Activated CD4-positive, alpha-beta memory T cell treated with anti-CD3 and anti-CD28 coated beads for 36 hours (primary cell): Measurements from ENCODE around the gene ADI1. TPM values are rescaled to one million over a fixed set of nuclear protein-coding genes. Genes with fewer than 3 reads are reported as not detected.

Experiments used
- CTCF ChIA-PET: fragments of 350-600 bp; sonication (Branson Sonifier 250); formaldehyde crosslinking; loops from one replicate; lab custom pipeline; 2021; ENCODE audit warnings: antibody characterized with exemption, inconsistent platforms; lab: Charles Lee
- POLR2A ChIA-PET: fragments of 350-600 bp; sonication (Branson Sonifier 250); formaldehyde crosslinking; loops from one replicate; lab custom pipeline; 2021; ENCODE audit warnings: antibody characterized with exemption; lab: Charles Lee
- DNase-seq: peaks from one replicate; pipeline ENCODE4 v3.0.0-alpha.2; 2020
- H3K27ac Mint-ChIP-seq: one replicate; pipeline ENCODE4 v1.8.0; 2021; ENCODE audit warnings: mixed read lengths
- H3K27me3 Mint-ChIP-seq: one replicate; pipeline ENCODE4 v1.8.0; 2021; ENCODE audit warnings: mixed read lengths
- H3K36me3 Mint-ChIP-seq: one replicate; pipeline ENCODE4 v1.8.0; 2021; ENCODE audit warnings: mixed read lengths
- H3K4me1 Mint-ChIP-seq: one replicate; pipeline ENCODE4 v1.8.0; 2021; ENCODE audit warnings: low read depth, mixed read lengths
- H3K4me3 Mint-ChIP-seq: one replicate; pipeline ENCODE4 v1.8.0; 2021; ENCODE audit warnings: mild to moderate bottlenecking, mixed read lengths
- H3K9me3 Mint-ChIP-seq: one replicate; pipeline ENCODE4 v1.8.0; 2021; ENCODE audit warnings: mixed read lengths
- intact Hi-C: fragments of 100-400 bp; cut with micrococcal nuclease; formaldehyde crosslinking; loops from one replicate; pipeline ENCODE4 v1.15.1; 2023
- total RNA-seq, 2 experiments: library from RNA; stranded (reverse); gene quantifications; one replicate each; pipeline ENCODE4 v1.2.3, GENCODE V29; 2021

ADI1 gene
- total RNA-seq, 2 experiments from 2014 or later = 36.0 to 36.4 TPM

DNA sequence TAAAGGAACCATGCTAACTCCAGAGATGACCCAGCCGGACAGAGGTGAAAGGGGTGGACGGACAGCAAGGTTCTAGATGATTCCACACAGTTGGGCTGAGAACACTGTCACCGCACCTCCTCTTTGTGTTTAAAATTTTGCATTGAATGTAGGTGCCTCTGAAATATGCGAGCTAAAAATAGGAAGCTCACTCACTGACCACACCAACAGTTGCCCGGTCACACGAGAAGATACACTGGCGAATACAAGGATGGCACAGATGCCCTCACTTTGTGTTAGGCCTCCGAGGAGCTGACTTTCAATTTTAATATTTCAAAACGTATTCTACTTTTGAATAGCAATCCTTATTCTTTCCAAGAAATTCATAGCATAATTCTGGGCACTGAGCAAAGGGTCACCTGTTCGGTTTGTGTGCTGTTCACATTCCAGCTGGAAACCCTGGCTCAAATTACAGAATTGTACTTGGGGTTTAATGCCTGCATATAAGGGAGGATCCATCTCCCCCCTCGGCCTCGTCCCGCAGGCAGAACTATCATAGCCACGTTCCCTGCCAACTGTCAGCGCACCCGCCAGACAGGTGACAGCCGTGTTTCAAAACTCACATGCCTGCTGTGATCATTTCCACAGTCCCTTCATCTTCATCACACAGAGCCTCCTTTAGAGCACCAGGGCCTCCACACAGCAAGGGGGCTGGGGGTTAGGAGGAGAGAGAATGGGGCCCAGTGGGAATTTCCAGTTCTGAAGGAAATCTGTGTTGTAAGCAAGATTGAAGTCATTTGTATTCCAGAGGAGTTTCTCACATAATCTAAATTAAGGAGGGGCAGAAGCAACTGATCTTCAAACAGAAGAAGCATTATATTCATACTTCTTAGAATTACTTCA, 48.2 kb downstream of the ADI1 start:
- ChIA-PET POLR2A (no interaction called here), CTCF (no interaction called here)
- Mint-ChIP-seq H3K4me1 (no peaks in the 10 kb centered on the region), H3K36me3 (peaks cover 21% of the 10 kb centered on the region), H3K27ac (no peak overlapping the region), H3K27me3 (no peaks in the 10 kb centered on the region), H3K9me3 (no peaks in the 10 kb centered on the region), H3K4me3 (no peak overlapping the region)
- intact Hi-C loops = no loop called here
- DNase-seq = no peak

DNA sequence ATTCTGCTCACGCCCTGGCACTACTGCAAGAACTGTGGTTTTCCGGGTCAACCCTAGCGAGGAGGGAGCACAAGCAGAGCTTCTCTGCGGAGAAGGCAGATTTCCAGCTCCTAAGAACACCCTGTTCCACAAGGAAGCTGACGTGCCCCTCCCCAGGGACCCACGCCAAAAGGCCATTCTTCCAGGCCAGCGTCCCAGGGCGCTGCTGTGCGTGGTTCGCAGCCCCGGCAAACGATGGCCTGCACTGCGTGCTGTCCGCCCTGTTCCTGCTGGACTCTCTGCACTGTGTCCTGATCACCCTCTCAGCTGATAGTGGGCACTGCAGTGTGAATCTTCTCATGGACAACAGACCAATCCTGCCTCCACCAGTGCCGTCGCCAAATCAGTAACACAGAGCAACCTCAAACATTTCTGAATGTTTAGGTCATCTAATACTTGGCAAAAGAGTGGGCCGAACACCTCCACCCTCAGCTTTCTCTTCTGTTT, 49.1 kb downstream of the ADI1 start:
- H3K27ac Mint-ChIP-seq = no peak overlapping the region
- no peaks in the 10 kb centered on the region for H3K27me3 Mint-ChIP-seq
- ChIA-PET CTCF (no interaction called here), POLR2A (no interaction called here)
- no peak for DNase-seq
- no peak overlapping the region for H3K4me3 Mint-ChIP-seq
- intact Hi-C loops = no loop called here
- peaks cover 21% of the 10 kb centered on the region for H3K36me3 Mint-ChIP-seq
- no peaks in the 10 kb centered on the region for H3K9me3 Mint-ChIP-seq
- H3K4me1 Mint-ChIP-seq = no peaks in the 10 kb centered on the region

DNA sequence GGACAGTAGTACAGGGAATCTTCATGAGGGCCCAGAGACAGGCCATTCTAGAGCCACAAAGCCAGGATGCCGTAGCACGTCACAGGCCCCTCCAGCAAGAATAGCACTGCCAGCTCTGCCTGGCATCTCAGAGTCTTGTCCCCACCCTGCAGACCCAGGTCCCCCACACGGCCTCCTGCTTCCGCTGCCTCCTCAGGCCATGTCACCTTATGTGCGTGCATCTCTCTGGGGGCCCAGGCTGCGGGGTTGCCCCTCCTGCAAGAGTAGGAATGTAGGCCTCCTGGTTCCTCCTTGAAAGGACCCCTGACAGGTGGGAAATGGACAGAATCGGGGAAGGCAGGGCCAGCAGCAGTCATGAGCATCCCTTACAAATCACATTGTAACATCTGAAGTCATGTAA, 49.8 kb downstream of the ADI1 start:
- intact Hi-C loops = no loop called here
- ChIA-PET CTCF (no interaction called here), POLR2A (no interaction called here)
- Mint-ChIP-seq H3K36me3 (peaks cover 23% of the 10 kb centered on the region), H3K27ac (no peak overlapping the region), H3K9me3 (no peaks in the 10 kb centered on the region), H3K4me3 (no peak overlapping the region), H3K4me1 (no peaks in the 10 kb centered on the region), H3K27me3 (no peaks in the 10 kb centered on the region)
- no peak for DNase-seq

DNA sequence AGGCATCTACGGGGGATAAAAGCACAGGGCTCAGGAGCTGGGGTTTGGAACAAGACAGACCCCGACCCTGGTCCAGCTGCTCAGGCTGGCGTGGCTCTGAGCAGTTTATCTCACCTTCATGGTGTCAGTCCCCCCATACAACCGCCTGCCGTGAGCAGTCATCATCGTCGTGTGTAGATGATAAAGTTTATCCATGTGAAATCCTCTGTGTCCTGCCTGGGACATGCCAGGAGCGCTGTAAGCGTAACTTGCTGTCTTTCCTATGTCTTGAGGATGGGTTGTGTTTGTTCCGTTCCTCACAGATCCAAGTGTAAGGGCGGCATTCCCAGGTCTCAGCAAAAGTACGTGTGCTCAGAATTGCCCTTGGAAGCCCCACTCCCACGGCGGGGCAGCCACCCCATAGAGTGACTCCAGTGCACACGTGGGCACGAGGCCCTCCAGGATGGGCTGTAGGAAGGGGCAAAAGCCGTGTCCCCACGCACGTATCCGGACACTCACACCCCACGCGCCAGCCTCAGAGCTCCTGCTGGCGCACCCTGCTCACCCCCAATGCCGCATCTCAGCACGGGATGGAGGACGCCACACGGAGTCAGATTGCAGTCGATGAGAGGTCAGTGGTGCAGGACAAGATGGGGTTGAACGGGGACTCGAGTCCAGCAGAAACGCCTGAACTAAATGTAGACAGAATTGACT, 50.9 kb downstream of the ADI1 start:
- no peak overlapping the region for H3K4me3 Mint-ChIP-seq
- DNase-seq = no peak
- H3K27me3 Mint-ChIP-seq = no peaks in the 10 kb centered on the region
- peaks cover 25% of the 10 kb centered on the region for H3K36me3 Mint-ChIP-seq
- intact Hi-C loops = no loop called here
- CTCF ChIA-PET = no interaction called here
- no peak overlapping the region for H3K27ac Mint-ChIP-seq
- POLR2A ChIA-PET = no interaction called here
- no peaks in the 10 kb centered on the region for H3K4me1 Mint-ChIP-seq
- H3K9me3 Mint-ChIP-seq = no peaks in the 10 kb centered on the region

DNA sequence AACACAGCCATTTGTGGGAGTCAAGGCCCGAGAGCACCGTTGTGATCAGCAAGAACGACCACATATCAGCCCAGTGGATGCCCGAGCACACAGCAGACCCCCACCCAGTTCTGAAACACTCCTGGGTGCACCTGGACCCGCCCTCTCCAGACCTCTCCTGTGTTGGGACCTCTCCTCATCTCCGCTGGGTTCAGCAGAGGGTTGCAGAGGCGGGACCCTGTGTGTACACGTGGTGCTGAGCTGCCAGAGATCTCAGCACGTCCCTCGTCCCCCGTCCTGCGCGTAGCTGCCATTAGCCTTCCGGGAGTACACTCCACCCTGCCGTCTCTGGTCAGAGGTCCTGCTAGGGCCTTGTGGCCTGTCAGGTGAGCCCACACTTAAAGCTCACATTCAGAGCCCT, 51.7 kb downstream of the ADI1 start:
- intact Hi-C loops = no loop called here
- no peak overlapping the region for H3K4me3 Mint-ChIP-seq
- no peaks in the 10 kb centered on the region for H3K4me1 Mint-ChIP-seq
- ChIA-PET CTCF (no interaction called here), POLR2A (no interaction called here)
- peaks cover 25% of the 10 kb centered on the region for H3K36me3 Mint-ChIP-seq
- no peak overlapping the region for H3K27ac Mint-ChIP-seq
- no peaks in the 10 kb centered on the region for H3K27me3 Mint-ChIP-seq
- no peak for DNase-seq
- H3K9me3 Mint-ChIP-seq = no peaks in the 10 kb centered on the region

DNA sequence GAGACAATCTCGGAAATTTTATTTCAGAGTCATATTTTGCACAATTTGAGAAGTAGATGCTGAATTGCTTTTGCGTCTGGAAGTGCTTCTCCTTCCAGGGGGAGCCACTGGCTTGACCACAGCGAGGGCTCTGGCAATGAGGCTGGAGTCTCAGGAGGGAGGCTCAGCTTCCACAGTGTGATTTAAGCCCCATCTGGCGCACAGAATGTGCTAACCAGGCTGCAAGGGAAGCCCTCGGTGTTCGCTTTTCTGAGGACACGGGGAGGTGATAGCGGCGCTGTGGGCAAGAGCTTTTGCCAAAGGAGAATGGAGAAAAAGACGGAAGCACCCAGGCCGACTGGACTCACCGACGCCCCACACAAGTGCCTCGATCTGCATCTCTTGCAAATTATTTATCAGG, 52.4 kb downstream of the ADI1 start:
- no peak overlapping the region for H3K27ac Mint-ChIP-seq

DNA sequence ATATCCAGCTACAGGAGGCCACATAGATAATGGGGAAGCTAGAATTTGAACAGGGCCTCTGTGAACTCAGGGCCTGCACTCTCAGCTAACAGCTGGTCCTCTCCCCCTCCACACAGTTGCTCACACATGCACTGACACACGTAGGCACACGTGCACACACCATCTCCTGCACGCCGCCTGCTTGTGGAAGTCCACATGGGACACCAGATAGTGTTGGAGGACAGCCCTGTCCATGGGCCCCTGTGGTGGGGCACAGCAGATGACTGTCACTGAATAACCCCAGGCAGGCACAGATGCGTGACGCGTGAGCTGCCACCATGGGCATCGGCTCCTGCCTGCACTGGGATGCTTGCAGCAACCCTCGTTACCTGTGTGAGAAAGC, 52.9 kb downstream of the ADI1 start:
- Mint-ChIP-seq H3K27me3 (no peaks in the 10 kb centered on the region), H3K27ac (no peak overlapping the region), H3K36me3 (peaks cover 20% of the 10 kb centered on the region), H3K4me1 (peaks cover 6% of the 10 kb centered on the region), H3K9me3 (no peaks in the 10 kb centered on the region), H3K4me3 (no peak overlapping the region)
- POLR2A ChIA-PET = no interaction called here
- CTCF ChIA-PET = no interaction called here
- intact Hi-C loops = no loop called here
- no peak for DNase-seq

More for the DNA sequence above, 52.4 kb downstream of the ADI1 start:
- ChIA-PET POLR2A (no interaction called here), CTCF (no interaction called here)
- no peaks in the 10 kb centered on the region for H3K27me3 Mint-ChIP-seq
- intact Hi-C loops = no loop called here
- no peak for DNase-seq
- H3K36me3 Mint-ChIP-seq = peaks cover 20% of the 10 kb centered on the region
- no peaks in the 10 kb centered on the region for H3K9me3 Mint-ChIP-seq
- peaks cover 2% of the 10 kb centered on the region for H3K4me1 Mint-ChIP-seq
- H3K4me3 Mint-ChIP-seq = no peak overlapping the region

DNA sequence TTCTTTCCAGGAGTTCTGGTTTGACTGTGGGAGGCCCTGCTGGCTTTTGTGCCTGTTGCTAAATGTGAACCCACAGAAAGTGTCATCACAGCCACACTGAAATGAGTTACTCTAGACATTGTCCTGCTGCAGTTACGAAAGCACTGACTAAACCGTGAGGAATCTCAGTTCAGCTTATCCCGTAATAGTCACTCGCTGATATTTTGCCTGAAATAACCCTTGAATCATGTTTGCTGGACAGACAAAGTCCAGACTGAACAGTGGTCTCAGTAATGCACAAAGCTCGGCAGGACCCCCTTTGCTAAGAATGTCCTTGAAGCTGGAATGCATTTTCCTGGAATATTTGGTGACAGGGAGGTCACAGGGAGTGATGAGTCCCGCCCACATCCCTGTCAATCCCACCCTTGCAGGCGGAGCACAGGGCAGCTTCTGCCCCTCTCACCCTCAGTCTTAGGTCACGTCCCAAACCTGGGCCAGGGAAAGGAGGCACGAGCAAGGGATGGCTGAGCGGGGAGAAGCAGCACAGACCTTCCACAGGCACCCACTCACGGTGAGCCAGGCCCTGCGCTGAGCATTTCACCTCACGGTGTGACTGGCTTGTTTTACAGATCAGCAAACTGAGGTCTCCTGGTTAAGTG, 53.4 kb downstream of the ADI1 start:
- Mint-ChIP-seq H3K9me3 (no peaks in the 10 kb centered on the region), H3K27me3 (no peaks in the 10 kb centered on the region), H3K4me1 (peaks cover 8% of the 10 kb centered on the region), H3K4me3 (no peak overlapping the region), H3K36me3 (peaks cover 20% of the 10 kb centered on the region), H3K27ac (no peak overlapping the region)
- DNase-seq = no peak
- ChIA-PET CTCF (no interaction called here), POLR2A (no interaction called here)
- intact Hi-C loops = no loop called here

DNA sequence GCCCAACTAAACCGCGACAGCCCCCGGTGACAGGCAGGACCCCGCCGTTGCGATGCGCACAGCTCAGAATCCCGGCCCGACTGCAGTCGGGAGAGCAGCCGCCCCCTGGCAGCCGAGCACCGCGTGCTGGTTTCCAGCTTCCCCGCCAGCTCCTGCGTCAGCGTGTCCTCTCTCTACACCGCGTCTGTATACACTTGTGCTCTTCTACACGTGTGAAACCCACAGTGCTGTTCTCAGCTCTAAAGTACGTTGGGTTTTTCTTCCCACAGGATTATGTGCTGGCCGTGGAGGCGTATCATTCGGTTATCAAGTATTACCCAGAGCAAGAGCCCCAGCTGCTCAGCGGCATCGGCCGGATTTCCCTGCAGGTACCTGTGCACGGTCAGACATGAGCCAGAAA, 54.0 kb downstream of the ADI1 start:
- DNase-seq = no peak
- intact Hi-C loops = no loop called here
- CTCF ChIA-PET = no interaction called here
- no peak overlapping the region for H3K27ac Mint-ChIP-seq
- no peaks in the 10 kb centered on the region for H3K9me3 Mint-ChIP-seq
- POLR2A ChIA-PET = no interaction called here
- H3K4me1 Mint-ChIP-seq = peaks cover 8% of the 10 kb centered on the region
- H3K27me3 Mint-ChIP-seq = no peaks in the 10 kb centered on the region
- peaks cover 20% of the 10 kb centered on the region for H3K36me3 Mint-ChIP-seq
- no peak overlapping the region for H3K4me3 Mint-ChIP-seq

DNA sequence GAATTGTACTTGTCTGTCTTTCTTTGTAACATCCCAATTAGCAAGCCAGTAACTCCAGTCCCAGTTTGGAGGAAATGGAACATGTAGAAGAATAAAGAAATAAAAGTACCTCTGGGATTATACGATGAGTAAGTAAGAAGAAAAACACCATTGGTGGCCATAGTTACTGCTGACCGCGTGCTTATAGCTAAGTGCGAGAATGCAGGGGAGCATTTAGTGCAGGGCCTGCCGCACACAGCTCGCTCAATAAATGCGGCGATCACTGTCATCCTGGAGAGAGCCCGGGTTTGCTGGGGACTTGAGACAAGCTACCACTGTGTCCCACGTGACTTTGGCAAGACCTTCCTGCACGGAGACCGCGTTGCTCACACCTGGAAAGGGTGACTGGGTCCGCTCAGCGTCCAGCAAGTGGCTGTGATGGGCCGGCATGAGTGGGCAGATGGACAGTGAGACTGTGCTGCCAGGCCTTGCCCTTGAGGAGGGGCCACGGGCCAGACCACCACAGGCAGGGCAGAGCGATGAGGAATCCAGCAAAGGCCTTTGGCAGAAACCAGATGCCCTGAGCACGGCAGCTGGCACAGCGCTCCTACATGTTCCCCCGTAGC, 54.8 kb downstream of the ADI1 start:
- Mint-ChIP-seq H3K4me3 (no peak overlapping the region), H3K9me3 (no peaks in the 10 kb centered on the region), H3K27ac (no peak overlapping the region), H3K4me1 (peaks cover 8% of the 10 kb centered on the region), H3K27me3 (no peaks in the 10 kb centered on the region), H3K36me3 (peaks cover 20% of the 10 kb centered on the region)
- POLR2A ChIA-PET = no interaction called here
- CTCF ChIA-PET = interaction anchor here (1.0 to 4.6 kb wide), 3 partner anchors 40 to 187 kb away, joined by 4 to 32 read pairs (median 14); no protein-coding TSS in a partner anchor
- intact Hi-C loops = no loop called here
- DNase-seq = no peak

DNA sequence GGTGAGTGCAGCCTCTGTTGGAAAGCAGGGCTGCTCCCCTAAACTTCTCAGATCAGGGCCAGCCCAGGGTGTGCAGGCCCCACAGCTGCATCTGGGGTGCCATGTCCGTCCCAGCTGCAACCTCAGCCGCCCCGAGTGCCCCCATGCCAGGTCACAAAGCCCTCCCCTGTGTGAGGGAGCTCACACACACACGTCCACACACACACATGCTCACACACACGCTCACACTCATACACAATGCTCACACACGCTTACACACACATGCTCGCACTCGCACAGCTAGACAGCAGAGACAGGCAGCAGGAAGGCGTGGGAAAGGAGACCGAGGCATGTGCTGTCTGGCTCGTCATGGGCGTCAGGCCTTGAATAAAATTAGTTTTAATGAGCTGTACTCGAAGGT, 55.4 kb downstream of the ADI1 start:
- H3K4me3 Mint-ChIP-seq = no peak overlapping the region
- intact Hi-C loops = no loop called here
- POLR2A ChIA-PET = no interaction called here
- no peaks in the 10 kb centered on the region for H3K9me3 Mint-ChIP-seq
- DNase-seq = no peak
- H3K36me3 Mint-ChIP-seq = peaks cover 20% of the 10 kb centered on the region
- H3K4me1 Mint-ChIP-seq = peaks cover 8% of the 10 kb centered on the region
- H3K27me3 Mint-ChIP-seq = no peaks in the 10 kb centered on the region
- CTCF ChIA-PET = interaction anchor here (1.0 to 4.6 kb wide), 3 partner anchors 40 to 187 kb away, joined by 4 to 32 read pairs (median 14); no protein-coding TSS in a partner anchor
- no peak overlapping the region for H3K27ac Mint-ChIP-seq
